RCC 7860 (cell line): ENCODE results near the gene DHPS.
"Not testable (repeated sequence)": the region's sequence is repeated elsewhere in the genome, so short reads cannot be mapped to it uniquely, and the experiment has no call there.

Experiments
- DNase-seq: peaks from one replicate; pipeline ENCODE4 v3.0.0-alpha.2; 2015; ENCODE audit warnings: low spot score
- FAIRE-seq: peaks from 2 replicates; lab custom pipeline; 2012; peaks lifted over from hg19 to GRCh38; lab: Jason Lieb, UNC

DHPS gene

GRCh38 chr19:12647490-12648071 is 34.1 kb downstream of the DHPS start:
- FAIRE-seq (no peak), DNase-seq (no peak)

- no peak for FAIRE-seq
- DNase-seq, result no peak
Observed at GRCh38 chr19:12647047-12647446, 34.6 kb downstream of the DHPS start.

- no peak for DNase-seq
- no peak for FAIRE-seq
Observed at GRCh38 chr19:12646551-12646950, 35.1 kb downstream of the DHPS start.

- DNase-seq, FAIRE-seq: not testable (repeated sequence)
Observed at GRCh38 chr19:12643716-12644115, 38.0 kb downstream of the DHPS start.

- no peak for FAIRE-seq
- no peak for DNase-seq
Observed at GRCh38 chr19:12642506-12642905, 39.2 kb downstream of the DHPS start.

- FAIRE-seq (no peak), DNase-seq (no peak)
Observed at GRCh38 chr19:12641456-12641855, 40.2 kb downstream of the DHPS start.

GRCh38 chr19:12639901-12640613 is 41.6 kb downstream of the DHPS start:
- FAIRE-seq, result peak; percentile 36
- peak; percentile 76 for DNase-seq

- FAIRE-seq (no peak), DNase-seq (no peak)
Observed at GRCh38 chr19:12638611-12639182, 43.0 kb downstream of the DHPS start.

GRCh38 chr19:12636631-12637030 is 45.0 kb downstream of the DHPS start:
- DNase-seq (no peak), FAIRE-seq (no peak)

- no peak for DNase-seq
- no peak for FAIRE-seq
Observed at GRCh38 chr19:12629215-12629614, 52.5 kb downstream of the DHPS start.

GRCh38 chr19:12628040-12629022 is 53.3 kb downstream of the DHPS start:
- DNase-seq, result no peak

GRCh38 chr19:12626958-12627357 is 54.7 kb downstream of the DHPS start:
- FAIRE-seq, result no peak
- DNase-seq, result no peak

More at GRCh38 chr19:12628040-12629022, 53.3 kb downstream of the DHPS start:
- no peak for FAIRE-seq
